GM23338 (cell line): Measurements from ENCODE around the gene NEUROG2.

Experiments used
- CREB1 ChIP-seq: fragments of 250-450 bp; sonication (Bioruptor Pico); IDR thresholded peaks from 2 replicates; pipeline ENCODE4 v1.5.0; 2020; ENCODE audit warnings: low read depth, mild to moderate bottlenecking, moderate library complexity
- CTCF ChIP-seq, 2 experiments: fragments of 200-600 bp in 1 of 2; sonication (generic) in 1 of 2; conservative IDR thresholded peaks; 2 replicates each; pipeline versions ENCODE4 v1.5.1 to v1.6.1; 2016 to 2017; ENCODE audit warnings: antibody characterized with exemption in 2 of 2, low read depth in 2 of 2, mild to moderate bottlenecking in 2 of 2, moderate library complexity in 1 of 2
- ETS1 ChIP-seq: IDR thresholded peaks from 2 replicates; pipeline ENCODE4 v1.6.1; 2016; ENCODE audit warnings: antibody characterized with exemption
- EZH2 ChIP-seq: fragments of 200-600 bp; sonication (generic); IDR thresholded peaks from one replicate; pipeline ENCODE4 v1.8.0; 2017; ENCODE audit warnings: antibody characterized with exemption, mild to moderate bottlenecking, low read depth; ENCODE audit not compliant: unreplicated experiment
- EZH2phosphoT487 ChIP-seq: fragments of 200-600 bp; sonication (generic); IDR thresholded peaks from one replicate; pipeline ENCODE4 v1.8.1; 2018; ENCODE audit warnings: antibody characterized with exemption; ENCODE audit not compliant: unreplicated experiment
- JUNB ChIP-seq: IDR thresholded peaks from one replicate; pipeline ENCODE4 v1.6.1; 2016; ENCODE audit warnings: antibody characterized with exemption; ENCODE audit not compliant: unreplicated experiment
- POLR2AphosphoS5 ChIP-seq: IDR thresholded peaks from 2 replicates; pipeline ENCODE4 v1.6.1; 2016; ENCODE audit warnings: antibody characterized with exemption, low read depth
- STAT1 ChIP-seq: IDR thresholded peaks from one replicate; pipeline ENCODE4 v1.6.1; 2016; ENCODE audit warnings: antibody characterized with exemption; ENCODE audit not compliant: unreplicated experiment
- ZNF331 ChIP-seq: fragments of 250-450 bp; sonication (Bioruptor Pico); IDR thresholded peaks from 2 replicates; pipeline ENCODE4 v1.5.0; 2020; ENCODE audit warnings: low read depth, mild to moderate bottlenecking, moderate library complexity
- TF ChIP-seq, protein P1 (sequence below): IDR thresholded peaks from one replicate; pipeline ENCODE4 v1.6.1; 2018; ENCODE audit warnings: antibody characterized with exemption; ENCODE audit not compliant: unreplicated experiment

DNA sequence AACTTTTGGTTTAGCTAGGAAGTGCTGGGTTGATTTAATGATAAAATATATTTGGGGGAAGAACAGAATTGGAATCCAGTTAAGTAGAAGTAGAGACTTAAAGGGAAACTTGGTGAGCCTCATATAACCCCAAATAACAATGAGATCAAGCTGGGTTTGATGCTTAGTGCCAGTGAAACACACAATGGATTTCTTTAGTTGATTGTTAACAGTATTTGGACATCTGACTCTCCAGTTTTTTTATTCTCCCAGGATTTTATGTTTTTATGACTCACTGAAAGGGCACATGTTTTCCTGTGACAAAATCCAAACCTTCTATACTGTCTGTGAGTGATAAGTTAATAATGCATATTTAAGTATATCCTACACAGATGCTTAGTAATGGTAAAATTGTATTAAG is 2.7 kb upstream of the NEUROG2 start:
- TF ChIP-seq EZH2 (peak; percentile 47), CTCF (conservative IDR thresholded peaks at IDR 0.05; ENCODE audit: low read depth in 2 of 2) (no peak), JUNB (no peak), POLR2AphosphoS5 (no peak), EZH2phosphoT487 (no peak), CREB1 (CRISPR knock-in tag) (no peak), ZNF331 (CRISPR knock-in tag) (no peak), STAT1 (no peak), ETS1 (no peak)
- TF ChIP-seq, protein P1, sequence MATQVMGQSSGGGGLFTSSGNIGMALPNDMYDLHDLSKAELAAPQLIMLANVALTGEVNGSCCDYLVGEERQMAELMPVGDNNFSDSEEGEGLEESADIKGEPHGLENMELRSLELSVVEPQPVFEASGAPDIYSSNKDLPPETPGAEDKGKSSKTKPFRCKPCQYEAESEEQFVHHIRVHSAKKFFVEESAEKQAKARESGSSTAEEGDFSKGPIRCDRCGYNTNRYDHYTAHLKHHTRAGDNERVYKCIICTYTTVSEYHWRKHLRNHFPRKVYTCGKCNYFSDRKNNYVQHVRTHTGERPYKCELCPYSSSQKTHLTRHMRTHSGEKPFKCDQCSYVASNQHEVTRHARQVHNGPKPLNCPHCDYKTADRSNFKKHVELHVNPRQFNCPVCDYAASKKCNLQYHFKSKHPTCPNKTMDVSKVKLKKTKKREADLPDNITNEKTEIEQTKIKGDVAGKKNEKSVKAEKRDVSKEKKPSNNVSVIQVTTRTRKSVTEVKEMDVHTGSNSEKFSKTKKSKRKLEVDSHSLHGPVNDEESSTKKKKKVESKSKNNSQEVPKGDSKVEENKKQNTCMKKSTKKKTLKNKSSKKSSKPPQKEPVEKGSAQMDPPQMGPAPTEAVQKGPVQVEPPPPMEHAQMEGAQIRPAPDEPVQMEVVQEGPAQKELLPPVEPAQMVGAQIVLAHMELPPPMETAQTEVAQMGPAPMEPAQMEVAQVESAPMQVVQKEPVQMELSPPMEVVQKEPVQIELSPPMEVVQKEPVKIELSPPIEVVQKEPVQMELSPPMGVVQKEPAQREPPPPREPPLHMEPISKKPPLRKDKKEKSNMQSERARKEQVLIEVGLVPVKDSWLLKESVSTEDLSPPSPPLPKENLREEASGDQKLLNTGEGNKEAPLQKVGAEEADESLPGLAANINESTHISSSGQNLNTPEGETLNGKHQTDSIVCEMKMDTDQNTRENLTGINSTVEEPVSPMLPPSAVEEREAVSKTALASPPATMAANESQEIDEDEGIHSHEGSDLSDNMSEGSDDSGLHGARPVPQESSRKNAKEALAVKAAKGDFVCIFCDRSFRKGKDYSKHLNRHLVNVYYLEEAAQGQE, result no peak
